ENCODE results near the gene PRDM2. TPM values are rescaled to one million over a fixed set of nuclear protein-coding genes. Genes with fewer than 3 reads are reported as not detected.

Gene PRDM2
- total RNA-seq, 4 donors from 2014 or later, result 54.4 to 99.1 (median 63.1) TPM

GRCh38 chr1:13790290-13791030, 90.5 kb downstream of the PRDM2 start:
- Histone ChIP-seq H3K4me1 (no peaks in the 10 kb centered on the region), H3K27me3 (no peaks in the 10 kb centered on the region), H3K36me3 (peaks cover 31% of the 10 kb centered on the region), H3K27ac (no peak overlapping the region), H3K9me3 (no peaks in the 10 kb centered on the region), H3K4me3 (no peak overlapping the region)
- 85% methylated on average over 13 of the region's 13 CpGs for WGBS
- TF ChIP-seq POLR2AphosphoS5 (IDR thresholded peaks at IDR 0.05) (no peak), POLR2A (IDR thresholded peaks at IDR 0.05) (no peak), EP300 (IDR thresholded peaks at IDR 0.05) (no peak), CTCF (IDR thresholded peaks at IDR 0.05) (no peak)
- DNase-seq (ENCODE audit: low spot score in 2 of 2), result no peak

GRCh38 chr1:13792419-13792818, 92.4 kb downstream of the PRDM2 start:
- Histone ChIP-seq H3K4me1 (no peaks in the 10 kb centered on the region), H3K4me3 (no peak overlapping the region), H3K9me3 (no peaks in the 10 kb centered on the region), H3K27me3 (no peaks in the 10 kb centered on the region), H3K27ac (peak overlapping the region; percentile 17), H3K36me3 (peaks cover 21% of the 10 kb centered on the region)
- DNase-seq (ENCODE audit: low spot score in 2 of 2), result no peak
- WGBS, result 77% methylated on average over 6 of the region's 6 CpGs
- TF ChIP-seq CTCF (IDR thresholded peaks at IDR 0.05) (no peak), POLR2A (IDR thresholded peaks at IDR 0.05) (no peak), POLR2AphosphoS5 (IDR thresholded peaks at IDR 0.05) (no peak), EP300 (IDR thresholded peaks at IDR 0.05) (no peak)

DNA sequence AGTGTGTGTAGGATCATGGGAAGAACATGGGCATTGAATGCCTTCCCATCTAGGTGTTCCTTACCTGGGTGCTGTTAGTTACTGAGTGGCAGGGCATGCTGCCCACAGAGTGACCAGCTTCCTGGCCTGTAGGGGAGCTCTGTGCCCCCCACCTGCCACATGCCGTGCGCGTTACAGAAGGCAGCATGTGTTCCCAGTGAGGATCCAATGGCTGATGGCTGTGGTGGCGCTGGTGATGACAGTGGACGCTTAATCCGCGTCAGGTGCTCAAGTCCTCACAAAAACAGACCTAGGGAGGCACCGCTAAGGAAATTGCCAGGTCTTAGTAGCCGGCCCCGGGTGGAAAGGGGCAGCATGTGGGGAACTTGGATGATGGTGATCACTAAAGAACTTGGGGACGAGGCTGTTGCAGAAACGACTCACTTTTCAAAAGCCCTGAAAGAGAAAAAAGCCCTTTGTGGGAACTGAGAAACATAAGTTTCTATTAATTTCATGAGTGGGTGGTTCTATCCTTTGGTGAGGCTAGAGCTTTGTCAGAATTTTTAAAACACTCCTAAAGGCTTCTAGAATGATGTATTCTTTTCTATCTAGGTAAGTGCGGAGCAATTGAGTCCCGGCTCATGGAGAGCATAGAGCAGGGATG, 93.2 kb downstream of the PRDM2 start:
- no peak for TF ChIP-seq EP300 (IDR thresholded peaks at IDR 0.05)
- no peak for TF ChIP-seq CTCF (IDR thresholded peaks at IDR 0.05)
- TF ChIP-seq POLR2AphosphoS5 (IDR thresholded peaks at IDR 0.05), result no peak
- TF ChIP-seq POLR2A (IDR thresholded peaks at IDR 0.05), result no peak
- H3K9me3 ChIP-seq, result no peaks in the 10 kb centered on the region
- no peaks in the 10 kb centered on the region for H3K27me3 ChIP-seq
- H3K36me3 ChIP-seq, result peaks cover 17% of the 10 kb centered on the region
- H3K4me1 ChIP-seq, result no peaks in the 10 kb centered on the region
- no peak overlapping the region for H3K4me3 ChIP-seq
- peak overlapping the region; percentile 17 for H3K27ac ChIP-seq
- DNase-seq (ENCODE audit: low spot score in 2 of 2), result no peak
- WGBS, result 92% methylated on average over 14 of the region's 14 CpGs

GRCh38 chr1:13794231-13795187, 94.5 kb downstream of the PRDM2 start:
- H3K36me3 ChIP-seq, result peaks cover 7% of the 10 kb centered on the region
- no peak for DNase-seq (ENCODE audit: low spot score in 2 of 2)
- 88% methylated on average over 8 of the region's 8 CpGs for WGBS

More at GRCh38 chr1:13794231-13795187, 94.5 kb downstream of the PRDM2 start:
- Histone ChIP-seq H3K9me3 (no peaks in the 10 kb centered on the region), H3K27me3 (no peaks in the 10 kb centered on the region), H3K4me1 (peaks cover 8% of the 10 kb centered on the region), H3K27ac (no peak overlapping the region), H3K4me3 (no peak overlapping the region)
- TF ChIP-seq CTCF (IDR thresholded peaks at IDR 0.05) (no peak), POLR2A (IDR thresholded peaks at IDR 0.05) (no peak), EP300 (IDR thresholded peaks at IDR 0.05) (no peak), POLR2AphosphoS5 (IDR thresholded peaks at IDR 0.05) (no peak)

All from suprapubic skin (tissue), 4 donors.